Activated T-helper 1 cell treated with Interleukin-2 at 50 U/mL for 16 hours (primary cell): Measurements from ENCODE around the gene NEK11.

ENCODE experiments used
- DNase-seq: peaks from one replicate; pipeline ENCODE4 v3.0.0-alpha.2; 2020; ENCODE audit warnings: low read depth

The NEK11 gene

DNA sequence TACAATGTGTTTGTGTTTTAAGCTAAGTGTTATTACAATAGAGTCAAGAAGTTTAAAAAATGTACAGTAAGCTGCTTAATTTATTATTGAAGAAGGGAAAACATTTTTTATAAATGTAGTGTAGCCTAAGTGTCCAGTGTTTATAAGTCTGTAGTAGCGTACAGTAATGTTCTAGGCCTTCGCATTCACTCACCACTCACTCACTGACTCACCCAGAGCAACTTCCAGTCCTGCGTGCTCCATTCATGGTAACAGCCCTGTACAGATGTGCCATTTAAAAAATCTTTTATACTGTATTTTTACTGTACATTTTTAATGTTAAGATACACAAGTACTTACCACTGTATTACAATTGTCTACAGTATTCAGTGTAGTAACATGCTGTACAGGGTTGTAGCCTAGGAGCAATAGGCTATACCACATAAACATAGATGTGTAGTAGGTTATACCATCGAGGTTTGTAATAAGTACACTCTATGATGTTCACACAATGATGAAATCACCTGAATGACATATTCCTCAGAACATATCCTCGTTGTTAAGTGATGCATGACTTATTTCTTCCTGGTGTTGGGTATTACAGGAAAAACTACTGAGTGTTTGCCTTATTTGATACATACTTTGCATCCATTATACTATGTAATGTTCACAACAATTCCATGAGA, 198.3 kb downstream of the NEK11 start:
- DNase-seq, result no peak

GRCh38 chr3:131228522-131228921, 201.8 kb downstream of the NEK11 start:
- DNase-seq, result no peak

DNA sequence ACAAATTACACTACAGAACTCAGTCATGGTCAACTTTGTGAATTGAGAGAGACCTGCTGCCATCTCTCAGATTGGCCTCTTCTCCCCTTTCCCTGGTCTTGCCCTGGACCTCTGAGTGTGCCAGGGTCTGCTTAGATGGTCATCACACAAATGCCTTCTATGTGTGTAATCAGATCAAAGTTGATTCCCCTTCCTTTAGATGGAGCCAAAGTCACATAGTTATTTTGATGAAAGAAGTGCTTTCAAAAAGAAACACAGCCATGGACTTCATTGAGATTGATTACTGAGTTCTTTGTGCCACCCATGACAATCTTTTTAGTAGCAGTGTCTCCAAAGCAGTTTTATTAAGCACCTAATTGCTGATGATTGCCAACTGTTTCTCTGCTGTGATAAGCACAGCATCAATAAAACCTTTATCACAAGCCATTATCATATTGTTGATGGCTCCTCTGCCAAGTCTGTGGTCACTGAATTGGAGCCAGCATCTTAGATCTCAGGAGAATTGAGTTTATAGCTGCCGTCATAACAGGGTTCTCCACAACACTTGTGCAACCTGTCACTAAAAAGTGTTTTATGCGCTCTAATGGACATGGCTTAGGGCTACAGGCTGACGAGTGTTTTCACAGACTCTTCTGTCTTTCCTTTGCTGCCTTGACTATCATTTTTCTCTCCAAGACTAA, 205.2 kb downstream of the NEK11 start:
- no peak for DNase-seq

DNA sequence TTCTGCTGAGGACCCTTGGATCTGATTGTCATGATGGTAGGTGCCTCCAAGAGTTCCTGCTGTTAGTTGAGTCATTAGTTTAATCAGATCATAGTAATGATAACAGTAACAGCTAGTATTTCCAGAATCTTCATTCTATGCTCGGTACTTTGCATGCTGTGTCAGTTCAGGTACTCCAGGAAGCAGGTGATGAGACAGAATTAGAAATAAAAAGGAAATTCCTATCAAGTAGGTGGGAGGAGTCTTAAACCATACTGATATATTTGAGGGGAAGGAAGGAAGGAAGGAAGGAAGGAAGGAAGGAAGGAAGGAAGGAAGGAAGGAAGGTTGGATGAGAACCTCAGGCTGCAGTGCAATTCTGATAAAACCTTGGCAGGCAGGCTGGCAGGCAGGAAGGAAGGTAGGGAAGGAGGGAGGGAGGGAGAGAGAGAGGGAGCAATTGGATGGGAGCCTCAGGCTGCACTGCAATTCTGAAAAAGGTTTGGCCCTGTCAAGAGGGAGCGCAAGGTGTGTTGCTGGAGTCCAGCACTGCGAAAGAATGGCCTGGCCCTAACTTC, 206.1 kb downstream of the NEK11 start:
- DNase-seq, result no peak

DNA sequence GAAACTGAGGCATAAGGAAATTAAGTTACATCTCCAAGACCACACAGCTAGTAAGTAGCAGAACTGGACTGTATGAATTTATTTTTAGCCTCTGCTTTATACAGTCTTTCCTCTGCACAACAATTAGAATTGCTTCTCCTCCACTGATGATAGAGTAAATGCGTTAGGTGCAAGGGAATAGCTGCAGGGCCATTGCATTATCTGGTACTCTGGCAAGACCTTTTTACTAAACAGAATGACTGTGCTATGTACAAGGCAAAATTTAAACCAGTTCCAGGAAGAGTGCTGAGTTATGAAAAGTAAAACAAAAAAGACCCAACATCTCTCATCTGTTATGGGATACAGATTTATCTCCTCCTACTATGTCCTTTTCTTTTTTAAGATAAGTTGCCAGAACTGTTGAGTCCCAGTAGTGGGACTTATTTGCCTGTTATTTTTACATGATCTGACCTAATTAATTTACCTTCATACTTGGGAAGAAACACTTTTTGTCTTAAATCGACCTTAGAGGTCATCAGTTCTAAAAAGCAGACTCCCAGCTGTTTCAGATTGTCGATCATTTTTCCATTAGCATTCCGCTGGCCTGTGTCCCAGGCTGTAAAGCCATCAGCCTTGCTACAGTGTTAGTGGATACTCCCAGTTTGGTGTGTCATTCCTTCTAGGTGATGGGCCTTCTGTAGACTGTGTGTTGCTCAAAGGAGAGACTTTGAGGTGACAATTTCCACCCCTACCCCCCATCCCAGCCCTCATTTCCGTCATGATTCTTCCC, 207.4 kb downstream of the NEK11 start:
- no peak for DNase-seq

DNA sequence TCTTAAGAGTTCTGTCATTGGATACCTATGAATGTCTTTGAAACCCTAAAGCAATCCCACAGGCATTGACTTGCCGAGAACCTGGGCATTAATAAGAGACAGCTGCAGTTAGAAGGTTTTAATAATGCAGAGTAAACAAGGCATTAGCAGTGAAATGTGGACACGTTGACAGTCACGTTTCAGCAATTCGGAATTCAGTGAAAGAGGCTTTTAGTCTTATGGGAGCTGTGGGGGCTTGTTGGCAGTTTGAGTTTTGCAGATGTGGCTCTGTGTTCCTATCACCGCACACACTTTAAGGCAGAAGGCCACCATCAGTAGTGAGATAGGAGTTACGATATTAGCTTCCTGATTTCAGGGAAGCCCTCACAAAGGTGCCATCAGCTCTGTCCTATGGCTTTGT, 209.7 kb downstream of the NEK11 start:
- no peak for DNase-seq

- no peak for DNase-seq
Measured at GRCh38 chr3:131238496-131238895, 211.8 kb downstream of the NEK11 start.

GRCh38 chr3:131239267-131239666, 212.6 kb downstream of the NEK11 start:
- DNase-seq, result no peak

- DNase-seq, result no peak
Measured at GRCh38 chr3:131242201-131242600, 215.5 kb downstream of the NEK11 start.

DNA sequence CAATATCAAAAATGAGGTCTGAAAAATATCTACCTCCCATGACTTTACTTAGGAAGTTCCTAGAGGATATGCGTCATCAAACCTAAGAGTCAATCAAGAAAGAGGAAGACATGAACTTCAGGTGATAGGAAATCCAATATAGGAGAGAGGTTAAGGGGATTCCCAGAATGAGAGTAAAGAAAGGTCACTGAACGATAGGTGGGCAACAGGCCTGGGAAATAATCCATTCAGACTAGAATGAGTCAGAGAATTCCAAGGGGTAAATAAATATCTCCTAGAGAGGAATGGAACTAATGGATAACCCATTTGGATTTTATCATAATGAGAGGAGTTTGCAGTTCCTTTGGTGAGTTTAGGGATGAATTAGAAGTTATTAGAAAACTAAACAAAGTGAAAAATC, 223.8 kb downstream of the NEK11 start:
- DNase-seq, result no peak

DNA sequence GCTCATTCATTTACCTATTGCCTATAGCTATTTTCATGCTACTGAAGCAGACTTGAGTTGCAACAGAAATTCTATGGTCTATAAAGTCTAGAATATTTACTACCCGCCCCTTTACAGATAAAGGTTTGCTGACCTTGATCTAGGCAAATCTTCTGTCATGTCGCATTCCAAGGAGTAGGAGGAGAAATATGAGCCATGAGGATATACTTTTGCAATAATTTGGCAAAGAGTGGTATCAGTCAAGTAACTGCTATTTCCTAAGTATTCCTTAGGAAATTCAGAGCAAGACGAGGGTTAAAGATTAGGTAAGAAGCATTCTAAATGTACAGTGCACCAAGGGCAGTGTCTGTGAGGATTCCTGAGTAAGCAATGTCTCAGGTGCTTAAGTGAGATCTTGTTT, 233.8 kb downstream of the NEK11 start:
- no peak for DNase-seq

GRCh38 chr3:131261104-131261503, 234.4 kb downstream of the NEK11 start:
- no peak for DNase-seq

DNA sequence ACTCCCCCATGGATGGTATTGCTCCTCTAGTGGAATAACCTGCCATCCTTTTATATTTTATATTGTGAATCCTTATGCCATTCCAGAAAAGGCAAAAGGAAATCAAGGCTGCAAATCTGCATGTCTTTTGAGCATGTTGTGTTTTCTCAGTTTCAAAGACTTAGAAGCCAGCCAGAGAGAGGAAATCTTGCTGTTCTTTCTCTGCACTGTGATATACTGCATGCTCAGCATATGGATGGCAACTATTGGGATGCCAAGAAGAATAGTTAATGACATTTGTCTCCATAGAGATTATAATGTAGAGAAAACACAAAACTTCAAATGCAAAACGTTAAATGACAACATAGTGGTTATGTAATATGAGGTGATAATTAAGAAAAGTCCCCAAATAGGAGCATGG, 248.9 kb downstream of the NEK11 start:
- no peak for DNase-seq

- no peak for DNase-seq
Measured at GRCh38 chr3:131277836-131278497, 251.3 kb downstream of the NEK11 start.

DNA sequence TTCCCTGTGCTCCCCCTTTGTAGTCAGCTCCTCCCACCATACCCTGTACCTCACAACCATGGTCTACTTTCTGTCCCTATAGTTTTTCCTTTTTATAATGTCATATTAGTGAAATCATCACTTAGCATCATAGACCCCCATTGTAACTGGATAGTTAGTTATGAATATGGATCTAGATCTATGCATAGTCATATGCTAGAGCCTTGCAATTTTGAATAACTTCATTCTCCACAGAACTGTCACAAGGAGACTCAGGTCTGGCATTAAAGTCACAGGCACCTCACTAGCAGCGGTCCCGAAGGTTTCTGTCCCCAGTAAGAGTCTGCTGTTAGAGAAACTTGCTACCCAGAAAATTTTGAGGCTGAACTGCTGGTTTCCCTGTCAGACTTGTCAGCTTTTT, 252.9 kb downstream of the NEK11 start:
- no peak for DNase-seq

DNA sequence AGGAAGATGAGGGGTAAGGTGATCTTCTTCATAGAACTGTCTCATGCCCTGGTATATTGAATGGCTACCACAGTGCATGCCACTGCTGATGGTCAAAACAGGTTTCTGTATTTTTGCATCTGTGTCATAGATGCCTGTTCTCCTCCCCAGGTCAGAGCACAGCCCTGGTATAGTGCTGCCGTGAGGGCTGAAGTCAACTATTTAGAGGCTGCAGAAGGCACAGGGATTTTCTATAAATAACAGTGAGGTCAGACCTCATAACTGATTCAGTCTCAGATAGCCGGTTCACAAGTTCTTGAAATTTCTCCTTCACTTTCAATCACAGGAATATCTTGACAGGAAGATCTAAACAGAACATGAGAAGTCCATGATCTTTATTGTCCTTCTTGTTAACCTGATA, 255.7 kb downstream of the NEK11 start:
- DNase-seq, result no peak

GRCh38 chr3:131282967-131283366, 256.3 kb downstream of the NEK11 start:
- DNase-seq, result no peak

- no peak for DNase-seq
Measured at GRCh38 chr3:131283862-131284261, 257.2 kb downstream of the NEK11 start.

DNA sequence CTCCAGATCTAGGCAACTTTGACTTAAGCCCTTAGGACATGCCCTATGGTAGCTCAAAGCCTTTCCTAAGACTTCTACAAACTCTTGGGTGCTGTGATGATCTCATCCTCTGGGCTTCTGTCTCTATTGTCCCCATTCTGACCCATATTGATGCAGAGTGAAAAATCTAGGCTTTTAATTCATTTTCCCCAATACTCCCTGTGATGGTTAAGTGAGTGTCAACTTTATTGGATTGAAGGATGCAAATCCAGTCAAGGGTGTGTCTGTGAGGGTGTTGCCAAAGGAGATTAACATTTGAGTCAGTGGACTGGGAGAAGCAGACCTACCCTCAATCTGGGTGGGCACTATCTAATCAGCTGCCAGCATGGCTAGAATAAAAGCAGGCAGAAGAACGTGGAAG, 257.6 kb downstream of the NEK11 start:
- no peak for DNase-seq

- DNase-seq, result no peak
Measured at GRCh38 chr3:131285456-131285855, 258.8 kb downstream of the NEK11 start.

DNA sequence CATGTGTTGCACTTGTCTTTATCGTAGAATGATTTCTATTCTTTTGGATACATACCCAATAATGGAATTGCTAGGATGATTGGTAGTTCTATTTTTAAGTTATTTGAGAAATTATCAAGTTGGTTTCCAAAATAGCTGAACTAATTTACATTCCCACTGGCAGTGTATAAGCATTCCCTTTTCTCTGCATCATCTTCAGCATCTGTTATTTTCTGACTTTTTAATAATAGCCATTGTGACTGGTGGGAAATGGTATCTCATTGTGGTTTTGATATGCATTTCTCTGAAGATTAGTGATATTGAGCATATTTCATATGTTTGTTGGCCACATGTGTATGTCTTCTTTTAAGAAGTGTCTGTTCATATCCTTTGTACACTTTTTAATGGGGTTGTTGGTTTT, 273.2 kb downstream of the NEK11 start:
- DNase-seq, result no peak

DNA sequence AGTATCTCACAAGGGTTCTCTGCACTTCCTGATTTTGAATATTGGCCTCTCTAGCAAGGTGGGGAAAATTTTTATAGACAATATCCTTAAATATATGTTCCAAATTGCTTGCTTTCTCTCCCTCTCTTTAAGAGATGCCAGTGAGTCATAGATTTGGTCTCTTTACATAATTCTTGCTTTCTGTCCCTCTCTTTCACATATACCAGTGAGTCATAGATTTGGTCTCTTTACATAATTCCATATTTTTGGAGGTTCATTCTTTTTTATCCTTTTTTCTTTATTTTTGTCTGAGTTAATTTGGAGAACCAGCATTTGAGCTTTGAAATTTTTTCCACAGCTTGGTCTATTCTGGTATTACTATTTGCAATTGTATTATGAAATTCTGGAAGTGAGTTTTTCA, 277.2 kb downstream of the NEK11 start:
- DNase-seq, result no peak
